NCI-H2081 treated with DMSO at 0.1 percent for 48 hours (cell line): ENCODE results near the gene RAPGEF4.
"Not testable (repeated sequence)": the region's sequence is repeated elsewhere in the genome, so short reads cannot be mapped to it uniquely, and the experiment has no call there.

Experiments used
- DNase-seq: peaks from one replicate; lab custom pipeline; 2025; lab: John Stamatoyannopoulos, UW

RAPGEF4 gene

GRCh38 chr2:173062801-173063200 lies 327.2 kb downstream of the RAPGEF4 start:
- DNase-seq: no peak

GRCh38 chr2:173064151-173064805 lies 328.6 kb downstream of the RAPGEF4 start:
- DNase-seq: no peak

- DNase-seq: no peak
Measured at GRCh38 chr2:173066887-173067676, 331.4 kb downstream of the RAPGEF4 start.

GRCh38 chr2:173075056-173075780 lies 339.6 kb downstream of the RAPGEF4 start:
- no peak for DNase-seq

- no peak for DNase-seq
Measured at GRCh38 chr2:173075781-173076580, 340.3 kb downstream of the RAPGEF4 start, which contains the start of gene MAP3K20. Gene MAP3K20, plus strand, starts transcription at chr2:173075846. Its CDS starts 15,186 bp downstream, at chr2:173091032.

- DNase-seq: no peak
Measured at GRCh38 chr2:173076581-173077345, 341.1 kb downstream of the RAPGEF4 start.

- no peak for DNase-seq
Measured at GRCh38 chr2:173077506-173078177, 342.0 kb downstream of the RAPGEF4 start.

GRCh38 chr2:173079141-173079540 lies 343.5 kb downstream of the RAPGEF4 start:
- no peak for DNase-seq

GRCh38 chr2:173079973-173080860 lies 344.6 kb downstream of the RAPGEF4 start:
- DNase-seq: no peak

- DNase-seq: no peak
Measured at GRCh38 chr2:173086518-173087213, 351.0 kb downstream of the RAPGEF4 start.

- DNase-seq: no peak
Measured at GRCh38 chr2:173087214-173087581, 351.6 kb downstream of the RAPGEF4 start.

GRCh38 chr2:173087793-173088496 lies 352.3 kb downstream of the RAPGEF4 start:
- DNase-seq: no peak

- no peak for DNase-seq
Measured at GRCh38 chr2:173090276-173090877, 354.7 kb downstream of the RAPGEF4 start.

GRCh38 chr2:173090973-173091660 lies 355.5 kb downstream of the RAPGEF4 start:
- DNase-seq: no peak

- no peak for DNase-seq
Measured at GRCh38 chr2:173091910-173092309, 356.3 kb downstream of the RAPGEF4 start.

GRCh38 chr2:173092844-173093402 lies 357.3 kb downstream of the RAPGEF4 start:
- no peak for DNase-seq

- DNase-seq: not testable (repeated sequence)
Measured at GRCh38 chr2:173093617-173094016, 358.0 kb downstream of the RAPGEF4 start.
